Measurements from ENCODE around the gene HDHD5.
A peak's percentile ranks its signal among the peaks of the same experiment; 100 is the strongest.

Gene HDHD5

DNA sequence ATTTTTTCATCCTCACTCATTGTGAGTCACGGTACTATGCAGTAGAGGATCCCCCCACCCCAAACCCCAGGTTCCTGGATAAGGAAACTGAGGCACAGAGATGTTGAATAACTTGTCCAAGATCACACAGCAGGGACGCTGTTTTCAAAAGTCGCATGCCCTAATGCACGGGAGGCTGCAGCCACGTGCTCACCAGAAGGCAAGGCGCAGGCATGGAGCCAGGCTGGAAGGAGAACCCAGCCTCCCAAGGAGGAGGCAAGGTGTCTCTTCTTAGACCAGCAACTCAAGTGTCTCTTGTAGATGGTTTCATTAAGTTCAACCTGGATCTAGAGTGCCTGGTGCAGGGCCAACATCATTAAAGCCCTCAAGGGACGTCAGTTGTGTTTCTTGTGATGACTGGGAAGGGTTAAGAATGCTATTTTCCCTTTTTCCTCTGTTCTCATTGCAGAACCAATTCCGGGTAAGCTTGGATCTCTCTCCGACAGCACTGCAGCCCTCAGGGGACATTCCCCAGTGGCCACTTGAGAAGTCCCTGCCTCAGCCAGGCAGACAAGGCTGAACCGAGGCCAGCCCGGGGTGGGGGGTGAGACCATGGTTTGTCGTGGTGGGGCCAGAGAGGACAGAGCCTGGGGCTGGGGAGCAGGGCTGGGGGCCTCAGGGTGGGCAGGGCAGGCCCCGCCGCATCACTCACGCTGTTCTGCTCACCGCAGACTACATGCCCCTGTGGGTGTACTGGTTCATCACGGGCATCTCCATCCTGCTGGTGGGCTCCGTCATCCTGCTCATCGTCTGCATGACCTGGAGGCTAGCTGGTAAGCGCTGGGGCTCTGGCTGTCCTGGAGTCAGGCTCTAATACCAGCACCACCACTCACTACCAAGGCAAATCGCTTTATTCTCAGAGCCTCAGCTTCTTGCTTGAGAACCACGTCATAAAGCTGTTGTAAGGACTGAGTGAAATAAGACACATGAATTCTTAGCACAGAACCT lies 53.6 kb downstream of the HDHD5 start:
- DNase-seq: no peak

DNA sequence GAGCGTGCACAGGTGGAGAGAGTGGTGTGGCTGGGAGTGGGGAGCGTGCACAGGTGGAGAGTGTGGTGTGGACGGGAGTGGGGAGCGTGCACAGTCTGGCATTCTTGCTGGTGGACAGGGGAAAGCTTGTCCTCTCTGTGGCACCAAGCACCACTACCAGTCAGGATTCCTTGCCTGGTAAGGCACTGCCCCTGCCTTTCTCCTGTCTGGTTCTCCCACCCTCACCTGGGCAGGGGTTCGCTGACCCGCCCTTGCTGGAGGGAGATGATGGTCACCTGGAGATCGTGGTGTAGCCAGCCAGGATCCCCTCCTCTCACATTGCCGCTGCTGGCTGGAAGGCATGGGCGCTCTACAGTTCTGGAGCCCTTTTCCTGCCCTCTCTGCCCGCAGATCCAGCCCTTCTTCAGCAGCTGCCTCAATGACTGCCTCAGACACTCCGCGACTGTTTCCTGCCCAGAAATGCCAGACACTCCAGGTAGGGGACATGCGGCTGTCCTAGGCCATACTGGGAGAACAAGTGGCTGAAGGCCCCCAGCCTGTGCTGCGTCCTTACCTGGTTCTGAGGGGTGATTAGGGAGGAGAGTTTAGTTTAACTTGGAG lies 54.6 kb downstream of the HDHD5 start:
- DNase-seq: no peak

DNA sequence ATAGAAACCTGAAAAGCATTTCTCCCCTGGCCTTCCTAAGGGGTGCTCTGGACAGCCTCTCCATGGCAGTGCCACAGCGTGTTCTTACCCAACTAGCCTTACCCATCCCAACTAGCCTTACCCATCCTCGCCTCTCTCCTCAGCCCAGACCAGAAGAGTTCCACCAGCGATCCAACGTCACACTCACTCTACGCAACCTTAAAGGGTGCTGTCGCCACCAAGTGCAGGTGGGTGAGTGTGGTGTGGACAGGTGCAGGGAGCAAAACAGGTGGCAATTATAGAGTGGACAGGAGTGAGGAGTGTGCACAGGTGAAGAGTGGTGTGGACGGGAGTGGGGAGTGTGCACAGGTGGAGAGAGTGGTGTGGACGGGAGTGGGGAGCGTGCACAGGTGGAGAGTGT lies 55.7 kb downstream of the HDHD5 start:
- no peak for DNase-seq

DNA sequence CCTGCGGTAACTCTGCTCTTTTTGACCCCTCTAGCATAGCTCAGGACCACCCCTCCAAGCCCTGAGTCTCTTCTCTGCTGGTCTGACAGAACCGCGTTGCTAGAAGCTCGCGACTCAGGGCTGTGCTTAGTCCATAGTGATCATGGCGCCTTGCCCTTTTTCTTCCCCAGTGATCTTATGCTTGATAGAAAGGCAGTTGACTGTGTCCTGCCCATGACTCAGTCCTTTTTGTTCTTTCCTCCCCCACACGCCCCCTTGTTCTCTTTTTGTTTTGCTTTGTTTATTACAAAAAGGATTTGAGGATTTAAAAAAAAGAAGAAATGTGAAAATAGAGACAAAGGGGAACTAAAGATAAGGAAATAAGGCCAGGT lies 56.8 kb downstream of the HDHD5 start:
- peak; percentile 86 for DNase-seq

DNA sequence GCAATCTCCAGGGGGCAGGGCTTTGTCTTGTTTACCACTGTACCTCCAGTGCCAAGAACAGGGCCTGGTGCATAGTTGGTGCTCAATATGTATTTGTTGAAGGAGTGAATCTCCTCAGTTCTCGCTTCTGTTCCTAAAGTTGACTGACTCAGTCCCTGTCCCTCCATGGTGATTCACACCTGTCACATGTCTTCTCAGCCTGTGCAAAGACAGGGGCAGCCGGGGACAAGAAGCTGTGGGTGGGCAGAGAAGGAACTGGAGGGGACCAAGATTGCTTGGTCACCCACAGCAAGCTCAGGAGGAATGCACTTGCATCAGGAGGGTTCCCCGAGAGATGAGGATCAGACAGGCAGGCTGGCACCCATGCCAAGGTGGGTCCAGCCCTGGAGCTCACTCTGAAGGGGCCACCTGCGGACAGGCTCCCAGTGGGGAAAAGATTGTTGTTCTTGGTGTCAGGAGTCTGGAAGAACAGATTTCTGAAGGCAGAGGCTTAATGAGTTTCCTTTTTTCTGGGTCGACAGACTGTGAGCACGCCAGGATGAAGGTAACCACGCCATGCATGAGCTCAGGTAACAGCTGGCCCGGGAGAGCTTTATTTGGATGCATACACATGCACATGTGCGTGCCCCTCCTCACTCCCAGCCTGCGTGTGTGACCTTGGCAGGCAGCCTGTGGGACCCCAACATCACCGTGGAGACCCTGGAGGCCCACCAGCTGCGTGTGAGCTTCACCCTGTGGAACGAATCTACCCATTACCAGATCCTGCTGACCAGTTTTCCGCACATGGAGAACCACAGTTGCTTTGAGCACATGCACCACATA lies 57.4 kb downstream of the HDHD5 start:
- no peak for DNase-seq

DNA sequence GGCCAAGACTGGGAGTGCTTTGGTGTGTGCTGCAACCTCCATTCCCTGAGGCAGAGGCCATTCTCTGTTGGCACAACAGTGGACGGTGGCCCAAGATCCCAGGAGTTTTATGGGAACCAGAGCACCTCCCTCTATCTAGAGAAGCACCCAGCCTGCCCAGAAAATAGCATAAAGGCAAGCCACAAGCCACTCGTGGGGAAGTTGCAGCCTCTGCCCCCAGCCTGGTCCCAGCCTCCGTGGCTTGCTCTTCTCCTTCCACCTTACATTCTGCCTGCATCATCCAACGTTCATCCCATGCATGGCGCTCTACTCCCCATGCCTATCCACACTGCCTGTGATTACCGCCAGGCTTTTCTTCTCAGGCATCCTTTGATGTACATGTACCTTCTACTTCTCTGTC lies 58.5 kb downstream of the HDHD5 start:
- peak; percentile 42 for DNase-seq

DNA sequence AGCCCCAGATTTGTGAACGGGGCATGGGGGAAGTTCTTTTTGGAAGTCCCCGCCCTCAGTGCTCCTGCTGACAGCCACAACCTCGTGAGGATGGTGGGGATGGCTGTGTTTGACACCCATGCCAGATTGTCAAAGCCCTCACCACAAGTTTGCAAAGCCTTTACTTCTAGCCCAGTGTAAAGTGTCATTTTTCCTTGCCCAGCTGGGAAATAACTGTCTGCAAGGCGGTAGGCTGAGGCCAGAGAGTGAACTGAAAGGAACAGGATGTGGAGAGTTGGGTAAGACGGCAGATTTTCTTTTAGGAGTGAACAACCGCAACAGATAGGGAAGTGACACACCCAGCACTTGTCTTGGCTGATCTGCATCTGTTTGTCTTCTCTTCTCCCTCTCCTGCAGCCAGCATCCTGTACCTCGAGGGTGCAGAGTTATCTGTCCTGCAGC lies 60.7 kb downstream of the HDHD5 start:
- peak; percentile 100 for DNase-seq

DNA sequence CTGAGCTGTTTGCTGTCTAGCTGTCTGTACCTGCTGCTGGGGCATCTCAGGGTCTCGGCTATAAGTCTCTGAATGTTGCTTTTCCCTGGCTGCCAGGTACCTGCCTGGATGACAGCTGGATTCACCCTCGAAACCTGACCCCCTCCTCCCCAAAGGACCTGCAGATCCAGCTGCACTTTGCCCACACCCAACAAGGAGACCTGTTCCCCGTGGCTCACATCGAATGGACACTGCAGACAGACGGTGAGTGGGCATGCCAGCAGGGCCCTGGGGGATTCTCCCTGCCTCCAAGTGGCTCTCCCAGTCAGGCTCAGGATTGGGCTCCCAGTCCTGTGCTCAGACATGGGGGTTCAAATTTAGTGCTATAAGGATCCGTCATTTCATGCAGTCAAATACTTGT lies 61.4 kb downstream of the HDHD5 start:
- DNase-seq: no peak

DNA sequence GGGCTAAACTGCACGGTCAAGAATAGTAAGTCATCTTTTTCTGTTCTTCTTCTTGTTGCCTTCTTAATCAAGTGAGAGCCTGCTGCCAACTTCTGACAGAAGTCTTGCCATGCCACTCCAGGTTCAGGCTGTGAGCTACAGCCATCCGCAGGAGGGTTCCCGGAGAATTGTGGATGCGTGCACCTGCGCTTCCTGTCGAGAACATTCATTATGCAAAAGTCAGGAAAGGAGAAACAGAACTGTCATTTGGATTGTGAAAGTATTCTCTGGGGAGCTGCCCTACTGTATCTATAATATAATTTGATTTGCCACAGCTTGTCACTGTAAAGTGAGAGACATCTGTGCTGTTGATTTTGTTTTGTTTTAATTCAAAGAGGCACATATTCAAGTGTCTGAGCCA lies 62.0 kb downstream of the HDHD5 start:
- DNase-seq: peak; percentile 33

DNA sequence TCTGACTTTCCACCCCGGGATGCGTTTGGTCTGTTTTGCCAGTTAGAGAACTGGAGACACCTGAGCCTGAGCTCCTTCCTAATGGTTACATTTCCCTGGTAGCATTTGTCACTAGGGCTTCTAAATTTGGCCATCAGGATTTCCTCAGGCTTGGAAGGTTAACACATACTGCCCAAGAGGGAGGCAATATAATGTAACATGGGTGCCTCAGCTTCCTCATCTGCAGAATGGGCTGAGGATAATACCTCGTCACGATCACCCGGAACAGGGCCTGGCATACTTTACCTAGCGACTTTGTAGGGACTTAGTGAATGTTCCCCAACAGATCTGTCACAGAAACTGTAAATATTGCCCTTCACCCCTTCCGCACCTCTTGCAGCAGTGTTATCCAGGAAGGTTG lies 63.0 kb downstream of the HDHD5 start:
- no peak for DNase-seq

DNA sequence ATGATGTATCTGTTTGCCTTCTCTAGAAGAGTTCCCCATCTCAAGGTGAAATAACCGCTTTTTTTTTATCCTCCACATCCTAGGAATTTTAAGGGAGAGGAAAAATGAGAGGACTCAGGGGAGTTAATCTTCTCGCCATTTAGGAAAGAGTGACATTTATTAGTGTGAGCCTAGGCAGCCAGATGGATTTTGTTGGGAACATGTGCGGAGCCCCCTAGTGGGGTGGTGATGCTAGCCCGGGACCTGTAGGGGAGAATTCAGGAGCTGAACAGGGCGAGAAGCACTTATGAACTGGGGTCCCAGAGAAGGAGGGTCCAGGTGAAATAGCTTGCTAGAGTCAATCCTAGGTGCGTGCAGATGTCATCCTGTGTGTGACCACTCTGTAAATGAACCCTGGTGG lies 63.5 kb downstream of the HDHD5 start:
- DNase-seq: no peak

DNA sequence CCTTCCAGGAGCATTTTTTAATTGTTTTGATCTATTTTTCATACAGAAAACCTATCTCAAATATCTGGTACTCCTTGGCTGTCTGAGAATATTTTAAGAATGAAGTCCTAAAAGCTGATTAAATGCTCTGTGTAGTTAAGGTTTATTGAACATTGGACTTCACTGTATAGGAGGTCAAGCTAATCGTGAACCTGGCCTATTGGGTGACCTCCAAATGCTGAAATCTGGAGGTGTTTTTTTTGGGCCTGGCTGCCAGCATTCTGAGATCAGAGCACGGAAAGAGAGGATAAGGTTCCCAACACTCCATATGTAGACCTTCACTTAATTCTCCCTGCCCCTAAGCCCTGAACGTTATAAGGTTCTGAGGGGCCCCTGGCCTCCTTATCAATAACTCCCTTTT lies 66.0 kb downstream of the HDHD5 start:
- DNase-seq: no peak

DNA sequence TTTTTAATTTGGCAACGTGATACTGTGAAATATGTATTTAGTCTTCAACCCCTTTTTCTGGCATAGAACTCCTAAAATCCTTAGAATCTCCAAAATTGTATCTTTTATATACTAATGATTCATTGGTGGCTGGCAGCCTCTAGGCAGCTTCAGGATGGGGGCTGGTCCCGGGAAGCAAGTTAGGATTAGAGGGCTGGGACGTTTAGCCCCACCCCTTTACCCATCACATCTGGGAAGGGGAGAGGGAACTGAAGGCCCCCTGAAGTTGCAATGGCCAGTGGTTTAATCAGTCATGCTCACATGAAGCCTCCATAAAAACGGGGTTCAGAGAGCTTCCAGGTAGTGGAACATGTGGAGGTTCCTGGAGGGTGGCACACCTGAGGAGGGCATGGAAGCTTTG lies 67.2 kb downstream of the HDHD5 start:
- DNase-seq: no peak

DNA sequence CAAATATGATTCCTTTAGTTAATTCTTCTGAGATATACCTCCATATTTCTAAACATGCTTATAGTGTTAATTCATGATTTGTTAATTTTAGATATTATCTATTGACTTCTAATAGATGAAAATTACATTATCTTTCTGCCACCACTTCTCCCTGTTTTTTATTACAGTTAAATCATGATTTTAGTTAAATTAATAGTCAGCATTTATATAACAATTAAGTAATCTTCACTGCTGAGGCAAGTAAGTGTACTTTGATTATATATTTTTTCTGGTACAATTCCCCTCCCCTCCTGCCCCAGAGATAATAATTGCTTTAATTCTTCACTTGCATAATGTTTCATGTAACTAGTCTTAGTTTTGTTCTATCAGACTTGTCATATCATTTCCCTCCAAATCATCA lies 68.5 kb downstream of the HDHD5 start:
- no peak for DNase-seq
